Neuronal stem cell (in vitro differentiated cells): ENCODE measurements around the gene VAT1.

Source experiments
- DNase-seq: peaks from one replicate; pipeline ENCODE4 v3.0.0-alpha.2; 2013; ENCODE audit warnings: low spot score
- H2AFZ ChIP-seq: one replicate; pipeline ENCODE4 v1.6.1; 2013; ENCODE audit warnings: mild to moderate bottlenecking, low read length, inconsistent platforms
- H2AK5ac ChIP-seq: 2 replicates; pipeline ENCODE4 v1.6.1; 2013; ENCODE audit warnings: low read depth, mild to moderate bottlenecking, inconsistent platforms, low read length, moderate library complexity, mixed read lengths
- H2BK120ac ChIP-seq: 2 replicates; pipeline ENCODE4 v1.6.1; 2013; ENCODE audit warnings: low read depth, mild to moderate bottlenecking, inconsistent platforms, low read length, moderate library complexity, mixed read lengths
- H2BK12ac ChIP-seq: one replicate; pipeline ENCODE4 v1.6.1; 2013; ENCODE audit warnings: low read length, inconsistent platforms
- H2BK15ac ChIP-seq: 2 replicates; pipeline ENCODE4 v1.6.1; 2013; ENCODE audit warnings: mild to moderate bottlenecking, low read length, inconsistent platforms, mixed read lengths
- H2BK5ac ChIP-seq: one replicate; pipeline ENCODE4 v1.6.1; 2013; ENCODE audit warnings: inconsistent platforms, mild to moderate bottlenecking, low read length, moderate library complexity
- H3K14ac ChIP-seq: one replicate; pipeline ENCODE4 v1.6.1; 2013; ENCODE audit warnings: low read length, inconsistent platforms
- H3K18ac ChIP-seq: 2 replicates; pipeline ENCODE4 v1.6.1; 2013; ENCODE audit warnings: low read length, inconsistent platforms
- H3K23ac ChIP-seq: 2 replicates; pipeline ENCODE4 v1.6.1; 2013; ENCODE audit warnings: low read depth, mild to moderate bottlenecking, mixed read lengths, low read length, inconsistent platforms; ENCODE audit not compliant: poor library complexity
- H3K27ac ChIP-seq: replicated peaks from 3 replicates; pipeline ENCODE4 v1.5.1; 2013; ENCODE audit warnings: low read length, inconsistent platforms
- H3K27me3 ChIP-seq, 3 experiments: 2 replicates each; pipeline ENCODE4 v1.6.1; 2013; ENCODE audit warnings: low read length in 3 of 3, mild to moderate bottlenecking in 2 of 3, inconsistent platforms in 1 of 3, low read depth in 1 of 3, mixed read lengths in 1 of 3, moderate library complexity in 1 of 3; ENCODE audit not compliant: control insufficient read depth in 3 of 3, insufficient read depth in 3 of 3
- H3K36me3 ChIP-seq, 2 donors: replicated peaks in 1 of 2; 2 replicates each; pipeline ENCODE4 v1.6.1; 2013; ENCODE audit warnings: low read length in 2 of 2; ENCODE audit not compliant: control insufficient read depth in 2 of 2, insufficient read depth in 2 of 2
- H3K4ac ChIP-seq: 2 replicates; pipeline ENCODE4 v1.6.1; 2013; ENCODE audit warnings: inconsistent platforms, mild to moderate bottlenecking, low read length, moderate library complexity
- H3K4me1 ChIP-seq, 2 donors: 1 replicate in 1 of 2; 2 replicates in 1 of 2; pipeline ENCODE4 v1.6.1; 2013; ENCODE audit warnings: low read length in 2 of 2, low read depth in 1 of 2; ENCODE audit not compliant: control insufficient read depth in 2 of 2, insufficient read depth in 1 of 2
- H3K4me2 ChIP-seq: one replicate; pipeline ENCODE4 v1.6.1; 2013; ENCODE audit warnings: mild to moderate bottlenecking, low read length, inconsistent platforms; ENCODE audit not compliant: insufficient read depth, poor library complexity, severe bottlenecking
- H3K4me3 ChIP-seq, 2 donors: 2 replicates each; pipeline ENCODE4 v1.5.1; 2013; ENCODE audit warnings: low read length in 2 of 2, mild to moderate bottlenecking in 2 of 2, inconsistent platforms in 1 of 2, moderate library complexity in 1 of 2
- H3K79me1 ChIP-seq: one replicate; pipeline ENCODE4 v1.6.1; 2013; ENCODE audit warnings: low read depth, mild to moderate bottlenecking, inconsistent platforms, low read length, moderate library complexity
- H3K9ac ChIP-seq: one replicate; pipeline ENCODE4 v1.6.1; 2013; ENCODE audit warnings: mild to moderate bottlenecking, low read depth, low read length, inconsistent platforms; ENCODE audit not compliant: poor library complexity
- H3K9me3 ChIP-seq, 2 donors: replicated peaks in 1 of 2; 2 replicates each; pipeline versions ENCODE3 to v1.6.1; 2013; ENCODE audit warnings: low read length in 2 of 2, mild to moderate bottlenecking in 2 of 2, inconsistent platforms in 1 of 2, low read depth in 1 of 2, mixed read lengths in 1 of 2, moderate library complexity in 1 of 2; ENCODE audit not compliant: control insufficient read depth in 2 of 2, insufficient read depth in 1 of 2
- H4K8ac ChIP-seq: one replicate; pipeline ENCODE4 v1.6.1; 2013; ENCODE audit warnings: low read depth, mild to moderate bottlenecking, inconsistent platforms, low read length, moderate library complexity
- H4K91ac ChIP-seq: one replicate; pipeline ENCODE4 v1.6.1; 2013; ENCODE audit warnings: low read length, low read depth, mild to moderate bottlenecking, inconsistent platforms; ENCODE audit not compliant: poor library complexity
- WGBS, 2 donors: extraction: QIAGEN DNeasy Blood & Tissue Kit; methylation state at CpG; one replicate each; pipeline ENCODE4 v1.1.7; 2013; ENCODE audit warnings: missing lambda C conversion rate in 2 of 2, mixed read lengths in 1 of 2; ENCODE audit not compliant: insufficient read length in 2 of 2, insufficient replicate concordance in 1 of 2; ENCODE audit errors: extremely low coverage in 2 of 2; 5-methylcytosine and 5-hydroxymethylcytosine counted together

The VAT1 gene

DNA sequence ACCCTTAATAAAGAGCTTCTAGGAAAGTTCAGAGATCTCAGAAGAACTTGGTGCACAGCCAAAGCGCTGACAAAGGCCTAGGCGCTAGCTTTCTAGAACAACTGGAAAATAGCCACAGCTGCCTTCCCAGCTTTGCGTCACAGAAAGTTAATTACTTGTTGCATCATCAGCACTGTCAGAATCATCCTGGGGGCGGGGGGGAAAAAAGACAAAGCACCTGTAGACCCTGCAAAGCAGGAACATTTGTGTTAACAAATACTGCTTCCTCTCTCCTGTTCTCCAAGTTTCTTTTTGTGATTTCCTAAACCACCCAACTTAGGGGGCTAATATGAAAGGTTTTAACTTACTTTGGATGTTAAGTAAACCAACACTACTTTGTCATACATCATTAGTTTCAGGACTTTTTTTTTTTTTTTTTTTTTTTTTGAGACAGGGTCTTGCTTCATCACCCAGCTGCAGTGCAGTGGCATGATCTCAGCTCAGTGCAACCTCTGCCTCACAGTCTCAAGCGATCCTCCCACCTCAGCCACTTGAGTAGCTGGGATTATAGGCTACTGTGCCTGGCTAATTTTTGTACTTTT lies 53.1 kb downstream of the VAT1 start:
- H4K8ac ChIP-seq = no peak overlapping the region
- H3K18ac ChIP-seq = no peak overlapping the region
- H2BK120ac ChIP-seq = no peak overlapping the region
- no CpG with 5 or more reads among the region's 5 CpGs for WGBS, 2 donors
- H3K4ac ChIP-seq = no peak overlapping the region
- H4K91ac ChIP-seq = no peak overlapping the region
- H3K9ac ChIP-seq = no peak overlapping the region
- no peaks in the 10 kb centered on the region for H3K79me1 ChIP-seq
- no peak overlapping the region for H2BK5ac ChIP-seq
- H3K14ac ChIP-seq = no peak overlapping the region
- no peak overlapping the region for H3K27ac ChIP-seq
- H3K27me3 ChIP-seq = no peaks in the 10 kb centered on the region
- no peak overlapping the region for H3K4me3 ChIP-seq
- H2AK5ac ChIP-seq = no peak overlapping the region
- H2AFZ ChIP-seq = peak overlapping the region; percentile 19
- H3K36me3 ChIP-seq = no peaks in the 10 kb centered on the region
- no peak overlapping the region for H2BK12ac ChIP-seq
- H2BK15ac ChIP-seq = no peak overlapping the region
- DNase-seq = no peak
- H3K9me3 ChIP-seq = no peaks in the 10 kb centered on the region
- H3K4me2 ChIP-seq = no peak overlapping the region
- H3K23ac ChIP-seq = no peak overlapping the region
- H3K4me1 ChIP-seq = peaks cover 0 to 2% of the 10 kb centered on the region in 2 donors

DNA sequence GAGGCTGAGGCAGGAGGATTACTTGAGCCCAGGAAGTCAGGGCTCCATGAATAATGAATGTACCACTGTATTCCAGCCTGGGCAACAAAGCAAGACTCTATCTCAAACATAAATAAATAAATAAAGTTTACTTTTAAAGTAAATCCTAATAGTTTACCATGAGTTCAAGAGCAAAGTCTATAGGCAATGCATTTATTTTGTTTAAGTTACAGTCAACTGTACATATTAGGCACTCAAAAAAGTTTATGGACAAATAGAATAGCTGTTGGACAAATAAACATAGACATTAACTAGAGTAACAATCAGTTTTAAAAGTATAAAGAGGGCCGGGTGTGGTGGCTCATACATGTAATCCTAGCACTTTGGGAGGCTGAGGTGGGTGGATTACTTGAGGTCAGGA lies 54.3 kb downstream of the VAT1 start:
- H3K79me1 ChIP-seq = peaks cover 3% of the 10 kb centered on the region
- H2AFZ ChIP-seq = no peak overlapping the region
- H3K18ac ChIP-seq = no peak overlapping the region
- no peak overlapping the region for H3K14ac ChIP-seq
- no peak overlapping the region for H4K91ac ChIP-seq
- no peak overlapping the region for H2BK12ac ChIP-seq
- H3K4me2 ChIP-seq = no peak overlapping the region
- WGBS, 2 donors = no CpG with 5 or more reads among the region's 1 CpG
- H3K27me3 ChIP-seq = no peaks in the 10 kb centered on the region
- no peak overlapping the region for H3K23ac ChIP-seq
- no peak overlapping the region for H3K9ac ChIP-seq
- H2BK15ac ChIP-seq = no peak overlapping the region
- H3K4me3 ChIP-seq = no peak overlapping the region
- H2AK5ac ChIP-seq = no peak overlapping the region
- no peak overlapping the region for H2BK120ac ChIP-seq
- H3K4me1 ChIP-seq = peaks cover 3 to 8% of the 10 kb centered on the region in 2 donors
- no peaks in the 10 kb centered on the region for H3K9me3 ChIP-seq
- peaks cover 0 to under 1% of the 10 kb centered on the region in 2 donors for H3K36me3 ChIP-seq
- H3K27ac ChIP-seq = no peak overlapping the region
- no peak overlapping the region for H3K4ac ChIP-seq
- no peak for DNase-seq
- no peak overlapping the region for H4K8ac ChIP-seq
- no peak overlapping the region for H2BK5ac ChIP-seq
